DND-41 (cell line): ENCODE data around the gene CD99L2.

Experiments
- ATAC-seq: fragments of 200-7000 bp; cut with Tn5 transposase; 3 replicates; pipeline ENCODE4 v1.9.1; 2021; ENCODE audit warnings: low read depth; ENCODE audit not compliant: insufficient read depth
- DNase-seq: peaks from one replicate; pipeline ENCODE4 v3.0.0-alpha.2; 2020
- H2AFZ ChIP-seq: 2 replicates; pipeline ENCODE4 v1.6.0; 2012; ENCODE audit warnings: low read depth, low read length
- H3K27ac ChIP-seq: 2 replicates; pipeline ENCODE4 v1.5.1; 2012; ENCODE audit warnings: low read length, inconsistent platforms
- H3K27me3 ChIP-seq: fragments of 200-600 bp; sonication (generic); 2 replicates; pipeline ENCODE4 v1.6.0; 2012; ENCODE audit warnings: low read length, mild to moderate bottlenecking, inconsistent platforms; ENCODE audit not compliant: insufficient read depth, poor library complexity
- H3K36me3 ChIP-seq: 2 replicates; pipeline ENCODE4 v1.5.1; 2012; ENCODE audit warnings: low read length, inconsistent platforms; ENCODE audit not compliant: insufficient read depth
- H3K4me1 ChIP-seq: 2 replicates; pipeline ENCODE4 v1.5.1; 2012; ENCODE audit warnings: mild to moderate bottlenecking, low read length; ENCODE audit not compliant: insufficient read depth
- H3K4me2 ChIP-seq: 2 replicates; pipeline ENCODE4 v1.6.0; 2012; ENCODE audit warnings: mild to moderate bottlenecking, moderate library complexity, low read length, inconsistent platforms; ENCODE audit not compliant: insufficient read depth
- H3K4me3 ChIP-seq, 2 experiments: fragments of 200-600 bp in 1 of 2; shearing (Covaris generic) in 1 of 2; 2 replicates each; pipeline ENCODE4 v1.5.1; 2012 to 2016; ENCODE audit warnings: inconsistent platforms in 2 of 2, low read length in 2 of 2, mild to moderate bottlenecking in 2 of 2, low read depth in 1 of 2, moderate library complexity in 1 of 2
- H3K79me2 ChIP-seq: 2 replicates; pipeline ENCODE4 v1.6.0; 2012; ENCODE audit warnings: low read length, inconsistent platforms; ENCODE audit not compliant: insufficient read depth
- H3K9ac ChIP-seq: 2 replicates; pipeline ENCODE4 v1.6.0; 2012; ENCODE audit warnings: low read depth, mild to moderate bottlenecking, inconsistent platforms, low read length, moderate library complexity
- H3K9me3 ChIP-seq: 2 replicates; pipeline ENCODE4 v1.5.1; 2012; ENCODE audit warnings: low read length, moderate library complexity, mild to moderate bottlenecking, inconsistent platforms; ENCODE audit not compliant: insufficient read depth, severe bottlenecking
- H4K20me1 ChIP-seq: 2 replicates; pipeline ENCODE4 v1.6.0; 2012; ENCODE audit warnings: low read length; ENCODE audit not compliant: insufficient read depth
- CTCF ChIP-seq: IDR thresholded peaks from 2 replicates; pipeline ENCODE4 v1.5.1; 2012; ENCODE audit warnings: borderline replicate concordance, low read length, moderate library complexity, mild to moderate bottlenecking; ENCODE audit not compliant: poor library complexity, severe bottlenecking; ENCODE audit errors: extremely low read depth
- EZH2 ChIP-seq: IDR thresholded peaks from 3 replicates; pipeline ENCODE4 v1.6.1; 2012; ENCODE audit warnings: borderline replicate concordance, low read depth, mild to moderate bottlenecking, moderate library complexity, low read length, inconsistent platforms; ENCODE audit not compliant: severe bottlenecking

The CD99L2 gene

DNA sequence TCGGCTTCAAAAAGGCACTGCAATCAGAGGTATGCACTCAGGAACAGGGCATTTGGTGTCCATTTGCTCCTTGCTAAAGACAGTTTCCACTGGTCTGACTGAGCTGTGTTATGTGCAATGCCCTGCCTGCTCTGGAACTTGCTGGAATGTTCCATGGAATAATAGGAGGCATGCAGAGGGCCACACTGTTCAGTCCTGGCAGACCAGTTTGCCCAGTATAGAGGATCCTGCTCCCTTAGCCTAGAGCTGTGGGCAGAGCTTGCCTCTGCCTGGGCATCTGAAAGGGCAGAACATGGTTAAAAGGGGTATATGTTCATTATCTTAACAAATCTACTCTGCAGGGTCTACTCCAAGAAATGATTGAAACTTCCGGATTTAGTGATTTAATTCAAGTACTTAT is 27.8 kb upstream of the CD99L2 start:
- no peaks in the 10 kb centered on the region for H4K20me1 ChIP-seq
- no peaks in the 10 kb centered on the region for H3K9me3 ChIP-seq
- H2AFZ ChIP-seq: no peak overlapping the region
- no peak overlapping the region for H3K9ac ChIP-seq
- H3K4me3 ChIP-seq: no peak overlapping the region
- no peaks in the 10 kb centered on the region for H3K79me2 ChIP-seq
- no peaks in the 10 kb centered on the region for H3K36me3 ChIP-seq
- no peak for TF ChIP-seq EZH2
- no peak for TF ChIP-seq CTCF
- DNase-seq: no peak
- no peak overlapping the region for H3K4me2 ChIP-seq
- H3K4me1 ChIP-seq: no peaks in the 10 kb centered on the region
- H3K27ac ChIP-seq: no peak overlapping the region
- no peak for ATAC-seq
- H3K27me3 ChIP-seq: no peaks in the 10 kb centered on the region

DNA sequence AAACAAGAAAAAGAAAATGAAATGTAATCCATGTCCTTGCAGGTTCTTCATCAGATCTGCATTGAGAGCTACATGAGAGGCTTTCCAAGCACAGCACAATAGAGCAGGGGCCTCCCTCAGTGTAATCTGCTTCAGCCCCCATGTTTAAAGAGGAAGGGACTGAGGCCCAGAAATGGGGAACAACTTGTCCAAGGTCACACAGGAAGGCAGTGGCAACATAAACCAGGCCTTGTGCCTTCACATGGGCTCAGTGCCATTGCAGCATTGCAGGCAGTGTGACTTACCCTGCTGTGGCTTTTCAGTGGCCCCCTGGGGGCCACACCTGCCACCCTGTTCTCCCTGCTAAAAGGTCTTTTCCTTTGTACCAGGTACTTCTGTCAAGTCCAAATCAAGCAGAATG is 20.9 kb upstream of the CD99L2 start:
- no peak overlapping the region for H3K4me2 ChIP-seq
- no peaks in the 10 kb centered on the region for H4K20me1 ChIP-seq
- no peaks in the 10 kb centered on the region for H3K4me1 ChIP-seq
- ATAC-seq: no peak
- no peak overlapping the region for H3K9ac ChIP-seq
- H3K27me3 ChIP-seq: no peaks in the 10 kb centered on the region
- no peaks in the 10 kb centered on the region for H3K36me3 ChIP-seq
- TF ChIP-seq EZH2 (no peak), CTCF (no peak)
- no peak overlapping the region for H3K27ac ChIP-seq
- no peak for DNase-seq
- H3K4me3 ChIP-seq: no peak overlapping the region
- H3K9me3 ChIP-seq: no peaks in the 10 kb centered on the region
- no peak overlapping the region for H2AFZ ChIP-seq
- no peaks in the 10 kb centered on the region for H3K79me2 ChIP-seq

DNA sequence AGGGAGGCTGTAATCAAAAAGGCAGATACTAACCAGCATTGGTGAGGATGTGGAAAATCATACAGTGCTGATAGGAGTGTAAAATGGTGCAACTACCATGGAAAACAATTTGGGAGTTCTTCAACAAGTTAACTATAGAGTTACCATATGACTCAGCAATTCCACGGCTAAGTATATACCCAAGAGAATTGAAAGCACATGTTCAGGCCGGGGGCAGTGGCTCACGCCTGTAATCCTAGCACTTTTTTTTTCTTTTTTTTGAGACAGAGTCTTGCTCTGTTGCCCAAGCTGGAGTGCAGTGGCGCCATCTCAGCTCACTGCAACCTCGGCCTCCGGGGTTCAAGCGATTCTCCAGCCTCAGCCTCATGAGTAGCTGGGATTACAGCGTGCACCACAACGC is 15.0 kb upstream of the CD99L2 start:
- no peaks in the 10 kb centered on the region for H4K20me1 ChIP-seq
- no peak overlapping the region for H3K4me3 ChIP-seq
- H3K79me2 ChIP-seq: no peaks in the 10 kb centered on the region
- no peak for ATAC-seq
- TF ChIP-seq CTCF: no peak
- no peak for TF ChIP-seq EZH2
- no peaks in the 10 kb centered on the region for H3K4me1 ChIP-seq
- no peak overlapping the region for H3K4me2 ChIP-seq
- no peak overlapping the region for H3K9ac ChIP-seq
- H2AFZ ChIP-seq: no peak overlapping the region
- H3K27me3 ChIP-seq: no peaks in the 10 kb centered on the region
- H3K27ac ChIP-seq: no peak overlapping the region
- no peaks in the 10 kb centered on the region for H3K36me3 ChIP-seq
- no peaks in the 10 kb centered on the region for H3K9me3 ChIP-seq
- no peak for DNase-seq

- no peak for TF ChIP-seq CTCF
- TF ChIP-seq EZH2: no peak
- Histone ChIP-seq H3K27me3 (no peaks in the 10 kb centered on the region), H3K36me3 (no peaks in the 10 kb centered on the region), H3K79me2 (no peaks in the 10 kb centered on the region), H3K4me3 (no peak overlapping the region), H3K27ac (no peak overlapping the region), H3K4me1 (no peaks in the 10 kb centered on the region), H3K9ac (no peak overlapping the region), H3K4me2 (no peak overlapping the region), H4K20me1 (no peaks in the 10 kb centered on the region), H3K9me3 (no peaks in the 10 kb centered on the region), H2AFZ (no peak overlapping the region)
- DNase-seq: no peak
- ATAC-seq: no peak
Measured at GRCh38 chrX:150907474-150907873, 9.0 kb upstream of the CD99L2 start.
